HG02763 (cell line): ENCODE measurements around the gene RPP25L.
A peak's percentile ranks its signal among the peaks of the same experiment; 100 is the strongest.
"Not testable (repeated sequence)": the region's sequence is repeated elsewhere in the genome, so short reads cannot be mapped to it uniquely, and the experiment has no call there.

Experiments
- ATAC-seq: cut with Tn5 transposase; IDR thresholded peaks from one replicate; pipeline ENCODE4 v1.9.1; 2021; ENCODE audit warnings: mild to moderate bottlenecking, moderate library complexity; ENCODE audit not compliant: unreplicated experiment

RPP25L gene

GRCh38 chr9:34611811-34612787 lies at the start of gene RPP25L:
TSS of gene RPP25L (minus strand) at chr9:34612097. CDS start at chr9:34611296, 801 bp downstream.
- ATAC-seq = peak; percentile 81

GRCh38 chr9:34659592-34660253 lies 47.8 kb upstream of the RPP25L start:
- ATAC-seq = no peak

- no peak for ATAC-seq
Measured at GRCh38 chr9:34658461-34658860, 46.6 kb upstream of the RPP25L start.

GRCh38 chr9:34656992-34657391 lies 45.1 kb upstream of the RPP25L start:
- no peak for ATAC-seq

- ATAC-seq = no peak
Measured at GRCh38 chr9:34655394-34655793, 43.5 kb upstream of the RPP25L start.

- ATAC-seq = no peak
Measured at GRCh38 chr9:34654323-34655051, 42.6 kb upstream of the RPP25L start.

GRCh38 chr9:34653151-34654072 lies 41.5 kb upstream of the RPP25L start:
- ATAC-seq = no peak

- ATAC-seq = no peak
Measured at GRCh38 chr9:34652602-34653000, 40.7 kb upstream of the RPP25L start.

GRCh38 chr9:34651876-34652601 lies 40.1 kb upstream of the RPP25L start, which contains the start of gene IL11RA:
TSS of gene IL11RA (plus strand) at chr9:34652185. CDS start at chr9:34655218, 3,033 bp downstream.
- no peak for ATAC-seq

GRCh38 chr9:34651321-34651720 lies 39.4 kb upstream of the RPP25L start:
- ATAC-seq = no peak

GRCh38 chr9:34650816-34651215 lies 38.9 kb upstream of the RPP25L start:
- no peak for ATAC-seq

GRCh38 chr9:34648673-34649072 lies 36.8 kb upstream of the RPP25L start:
- no peak for ATAC-seq

GRCh38 chr9:34647651-34648050 lies 35.8 kb upstream of the RPP25L start:
- no peak for ATAC-seq

GRCh38 chr9:34647084-34647403 lies 35.1 kb upstream of the RPP25L start:
- ATAC-seq = no peak

GRCh38 chr9:34646211-34647083 lies 34.5 kb upstream of the RPP25L start, which contains the start of gene GALT:
TSS of gene GALT (plus strand) at chr9:34646675. CDS start at chr9:34646705, 30 bp downstream.
- ATAC-seq = peak; percentile 80

- no peak for ATAC-seq
Measured at GRCh38 chr9:34644766-34645314, 32.9 kb upstream of the RPP25L start.

- no peak for ATAC-seq
Measured at GRCh38 chr9:34642679-34643078, 30.8 kb upstream of the RPP25L start.

GRCh38 chr9:34639322-34639721 lies 27.4 kb upstream of the RPP25L start:
- not testable (repeated sequence) for ATAC-seq
